ACHN (cell line): ENCODE data around the gene RPAP3.

Experiments
- DNase-seq: peaks from one replicate; pipeline ENCODE4 v3.0.0-alpha.2; 2015
- in situ Hi-C: cut with HindIII; loops from 2 replicates; pipeline ENCODE4 v1.10.0; 2017; ENCODE audit warnings: low sequenced_read_pairs, low pct_ligation_motif_present, low pct_unique_long_range_greater_than_20kb

RPAP3 gene

DNA sequence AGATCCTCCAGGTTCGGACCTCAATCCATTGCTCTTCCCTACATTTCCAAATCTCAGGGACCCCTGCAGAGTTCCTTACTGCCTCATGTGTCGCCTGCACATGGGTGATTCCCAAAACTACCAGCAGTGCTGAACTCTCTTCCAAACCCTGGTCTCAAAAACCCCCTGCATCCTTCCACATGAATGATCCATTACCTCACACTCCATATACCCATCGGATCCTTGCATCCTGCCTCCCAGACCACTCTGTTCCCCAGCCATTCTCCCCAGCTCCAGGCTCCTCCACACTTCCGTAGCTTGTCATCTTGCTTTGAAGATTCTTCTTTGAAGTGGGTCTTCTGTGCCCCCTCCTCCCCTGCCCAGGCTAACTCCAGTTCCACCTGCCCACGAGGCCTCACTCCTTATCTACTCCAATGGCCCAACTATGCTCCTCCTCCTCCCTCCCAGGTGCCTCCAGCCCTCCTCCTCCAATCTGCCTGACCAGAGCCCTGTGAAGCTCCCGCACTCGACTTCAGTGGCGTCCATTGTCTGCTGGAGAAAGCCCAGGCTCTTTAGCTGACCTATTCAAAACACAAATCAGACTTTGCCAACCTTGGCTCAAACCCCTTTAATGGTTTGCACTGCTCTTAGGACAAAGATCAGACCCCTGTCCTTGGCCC lies 39.1 kb upstream of the RPAP3 start:
- in situ Hi-C loops: no loop called here
- DNase-seq: no peak

DNA sequence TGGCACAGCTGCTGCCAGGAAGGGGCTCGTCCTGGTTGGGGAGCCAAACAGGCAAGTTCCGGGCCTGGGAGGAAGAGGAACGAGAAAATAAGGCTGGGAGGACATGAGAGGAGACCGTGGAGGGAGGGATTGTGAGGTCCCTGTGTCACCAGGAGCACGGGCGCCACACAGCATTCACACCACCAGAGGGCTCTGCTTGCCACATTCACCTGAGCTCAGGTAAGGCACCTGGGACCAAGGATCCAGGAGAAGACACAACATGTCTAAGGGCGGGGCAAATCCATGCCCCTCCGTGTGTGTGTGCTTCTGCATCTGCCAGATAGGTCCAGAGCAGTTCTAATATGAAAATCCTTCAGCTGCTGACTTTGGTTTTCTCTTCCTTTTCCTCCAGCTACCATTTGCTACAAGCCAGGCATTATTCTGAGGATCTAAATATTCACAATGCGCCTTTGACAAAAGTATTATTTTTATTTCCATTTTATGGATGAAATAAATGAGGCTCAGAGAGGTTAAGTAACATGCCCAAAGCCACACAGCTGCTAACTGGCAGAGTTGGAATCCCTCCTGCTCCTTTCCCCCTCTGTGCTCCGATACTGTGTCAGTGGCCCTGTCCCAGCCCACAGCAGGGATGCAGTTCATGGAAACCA lies 38.3 kb upstream of the RPAP3 start:
- in situ Hi-C loops: no loop called here
- DNase-seq: no peak

DNA sequence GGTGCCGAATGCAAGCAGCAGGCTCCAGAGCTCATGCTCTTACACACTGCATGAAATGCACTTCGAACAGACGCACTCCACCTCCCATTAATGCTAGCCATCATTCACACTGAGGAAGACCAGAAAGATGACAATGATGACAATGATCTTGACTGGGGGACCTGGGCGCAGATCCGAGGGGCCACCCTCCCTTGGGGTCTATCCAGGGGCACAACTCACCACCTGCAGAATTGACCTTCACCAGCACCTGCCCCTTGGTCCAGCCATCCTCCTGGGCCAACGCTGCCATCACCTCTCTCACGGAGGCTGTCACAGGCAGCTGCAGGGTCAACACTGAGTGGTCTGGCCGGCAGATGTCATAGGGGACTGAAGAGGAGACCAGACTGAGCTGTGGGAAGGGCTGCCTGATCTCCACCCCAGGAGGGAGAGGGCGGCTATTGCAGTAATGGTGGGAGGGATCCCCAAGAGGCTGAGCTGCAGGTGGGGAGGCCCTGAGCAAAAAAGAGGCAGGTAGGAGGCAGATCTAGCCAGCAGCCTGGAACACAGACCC lies 37.6 kb upstream of the RPAP3 start:
- in situ Hi-C loops: no loop called here
- DNase-seq: no peak

DNA sequence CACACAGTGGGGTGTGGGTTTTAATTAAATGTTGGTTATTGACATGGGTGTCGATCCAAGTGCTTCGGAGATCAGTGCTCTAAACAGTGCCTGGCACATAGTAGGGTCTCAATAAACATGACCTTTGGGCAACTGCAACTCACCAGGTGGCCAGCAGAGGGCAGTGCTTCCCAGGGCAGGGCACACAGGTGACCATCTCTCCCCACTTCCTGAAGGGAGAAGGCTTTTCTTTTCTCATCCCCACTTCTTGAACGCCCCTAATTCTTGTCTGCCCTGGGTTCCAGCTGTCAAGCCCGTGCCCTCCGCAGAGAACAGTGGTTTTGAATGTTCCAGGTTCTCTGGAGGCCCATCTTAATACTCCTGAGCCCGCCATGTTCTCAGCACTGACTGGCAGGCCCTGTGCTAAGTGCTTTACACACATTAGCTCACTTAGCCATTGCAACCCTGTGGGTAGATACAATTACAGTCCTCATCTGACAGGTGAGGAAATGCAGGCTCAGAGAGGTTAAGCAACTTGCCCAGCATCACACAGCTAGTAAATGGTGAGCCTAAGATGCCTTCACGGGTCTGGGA lies 36.5 kb upstream of the RPAP3 start:
- peak; percentile 68 for DNase-seq
- in situ Hi-C loops: no loop called here

DNA sequence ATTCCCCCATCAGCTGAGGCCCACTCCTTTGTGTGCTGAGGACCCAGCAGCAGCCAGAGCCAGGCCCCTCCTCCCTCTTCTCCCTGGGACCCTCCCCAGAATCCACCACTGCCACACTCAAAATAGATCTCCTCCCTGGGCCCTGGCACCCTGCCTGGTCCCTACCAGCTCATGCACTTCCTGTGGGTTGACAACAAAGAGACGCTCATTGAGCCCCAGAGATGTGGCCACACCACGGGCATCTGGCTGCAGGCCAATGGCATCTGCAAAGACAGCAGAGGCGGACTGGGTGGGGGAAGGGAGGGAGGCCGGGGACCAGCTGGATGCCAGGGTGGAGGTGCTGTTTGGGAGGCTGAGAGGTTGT lies 35.5 kb upstream of the RPAP3 start:
- in situ Hi-C loops: no loop called here
- peak; percentile 73 for DNase-seq

DNA sequence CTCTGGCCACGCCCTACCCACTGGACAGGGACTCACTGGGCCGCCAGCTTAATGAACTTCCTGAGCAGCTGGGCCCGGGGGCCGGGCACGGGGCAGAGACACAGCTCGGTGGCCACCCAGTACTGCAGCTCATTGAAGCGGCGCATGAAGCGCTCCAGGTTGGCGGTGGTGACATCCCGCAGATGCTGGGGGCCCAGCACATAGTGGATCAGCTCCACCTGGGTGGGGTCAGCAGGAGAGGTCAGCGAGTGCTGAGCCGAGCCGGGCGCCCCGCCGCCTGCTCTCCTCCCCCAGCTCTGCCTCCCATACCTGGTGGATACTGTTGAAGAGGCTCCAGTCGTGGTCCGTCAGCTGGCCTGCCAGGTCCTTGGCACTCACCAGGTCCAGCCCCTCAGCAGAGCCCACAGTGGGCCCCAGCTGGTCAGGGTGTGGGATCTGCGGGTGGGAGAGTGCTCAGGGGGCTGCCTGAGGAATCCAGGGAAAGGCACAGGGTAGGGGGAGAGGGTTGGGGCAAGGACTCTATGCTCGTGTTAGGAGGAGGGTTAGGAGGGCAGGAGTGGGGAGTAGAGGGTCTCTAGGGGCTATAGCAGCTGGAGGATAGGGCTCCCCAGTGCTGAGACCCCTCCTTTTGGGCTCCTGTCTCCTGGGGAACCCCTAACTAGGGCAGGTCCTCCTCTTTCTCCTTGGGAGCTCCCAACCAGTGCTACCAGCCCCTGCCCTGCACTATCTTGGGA lies 34.9 kb upstream of the RPAP3 start:
- no peak for DNase-seq

DNA sequence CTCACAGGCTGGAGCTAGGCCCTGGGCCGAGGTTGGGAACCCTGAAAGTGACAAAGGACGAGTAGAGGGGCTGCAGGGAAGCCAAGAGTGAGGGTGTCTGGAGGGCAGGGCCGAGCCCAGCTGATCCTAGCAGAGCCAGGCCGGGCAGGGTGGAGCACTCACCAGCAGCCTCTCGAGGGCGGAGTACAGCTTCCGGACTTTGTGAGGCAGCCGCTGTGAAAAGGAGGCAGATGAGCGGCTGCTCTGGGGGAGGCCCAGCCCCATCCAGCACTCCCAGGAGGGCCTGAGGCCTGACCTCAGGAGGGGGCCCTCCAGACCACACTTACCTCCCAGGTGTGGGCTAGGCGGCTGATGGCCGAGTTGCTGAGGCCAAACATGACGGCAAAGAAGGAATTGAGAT lies 34.1 kb upstream of the RPAP3 start:
- in situ Hi-C loops: no loop called here
- no peak for DNase-seq

More for the DNA sequence above, 34.9 kb upstream of the RPAP3 start:
- in situ Hi-C loops: no loop called here

DNA sequence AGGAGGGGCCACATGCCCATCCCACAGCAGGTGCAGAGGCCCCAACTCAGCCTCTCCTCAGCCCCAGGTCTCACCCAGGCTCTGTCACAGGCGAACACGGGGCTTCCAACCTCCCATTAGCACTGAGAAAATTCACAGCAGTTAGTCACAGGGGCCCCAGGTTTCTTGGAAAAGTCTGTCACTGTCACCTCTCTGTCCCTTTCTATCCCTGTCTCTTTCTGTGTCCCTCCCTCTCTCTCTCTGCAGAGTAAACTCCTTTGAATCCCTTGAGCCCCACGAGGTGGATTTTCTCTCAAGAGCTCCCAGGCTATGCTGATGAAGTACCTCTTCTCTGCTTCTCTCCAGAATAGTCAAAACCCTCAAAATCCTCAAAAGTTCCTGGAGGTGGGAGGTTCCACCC lies 33.5 kb upstream of the RPAP3 start:
- in situ Hi-C loops: no loop called here
- DNase-seq: no peak

DNA sequence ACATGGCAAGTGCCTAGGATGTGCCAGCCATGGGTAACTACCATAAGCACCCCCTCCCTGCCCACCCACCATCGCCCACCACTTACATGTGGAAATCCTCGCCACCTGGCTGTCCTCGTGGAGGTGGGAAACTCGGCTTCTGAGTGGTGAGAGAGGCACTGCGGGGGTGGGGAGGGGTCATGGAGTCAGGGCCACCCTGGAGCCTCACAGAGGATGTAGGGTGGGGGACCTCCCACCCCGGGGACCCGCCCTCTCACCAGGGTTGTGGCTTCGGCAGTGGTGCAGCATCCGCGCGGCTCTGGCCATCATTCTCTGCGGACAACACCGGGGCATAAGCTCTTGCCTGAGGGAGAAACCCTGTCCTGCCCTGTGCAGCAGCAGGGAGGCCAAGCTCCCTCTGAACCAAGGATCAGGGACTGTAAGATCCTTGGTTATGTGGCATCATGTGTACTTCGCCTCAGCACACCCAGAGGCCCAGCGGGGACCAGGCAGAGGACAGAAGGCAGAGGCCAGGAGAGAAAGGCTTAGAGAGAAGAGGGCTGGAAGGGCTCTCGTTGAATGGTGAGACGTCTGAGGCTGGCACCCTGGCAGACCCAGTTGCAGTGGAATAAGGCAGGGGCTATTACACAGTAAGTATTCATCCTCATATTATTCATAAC lies 32.2 kb upstream of the RPAP3 start:
- in situ Hi-C loops: no loop called here
- no peak for DNase-seq

DNA sequence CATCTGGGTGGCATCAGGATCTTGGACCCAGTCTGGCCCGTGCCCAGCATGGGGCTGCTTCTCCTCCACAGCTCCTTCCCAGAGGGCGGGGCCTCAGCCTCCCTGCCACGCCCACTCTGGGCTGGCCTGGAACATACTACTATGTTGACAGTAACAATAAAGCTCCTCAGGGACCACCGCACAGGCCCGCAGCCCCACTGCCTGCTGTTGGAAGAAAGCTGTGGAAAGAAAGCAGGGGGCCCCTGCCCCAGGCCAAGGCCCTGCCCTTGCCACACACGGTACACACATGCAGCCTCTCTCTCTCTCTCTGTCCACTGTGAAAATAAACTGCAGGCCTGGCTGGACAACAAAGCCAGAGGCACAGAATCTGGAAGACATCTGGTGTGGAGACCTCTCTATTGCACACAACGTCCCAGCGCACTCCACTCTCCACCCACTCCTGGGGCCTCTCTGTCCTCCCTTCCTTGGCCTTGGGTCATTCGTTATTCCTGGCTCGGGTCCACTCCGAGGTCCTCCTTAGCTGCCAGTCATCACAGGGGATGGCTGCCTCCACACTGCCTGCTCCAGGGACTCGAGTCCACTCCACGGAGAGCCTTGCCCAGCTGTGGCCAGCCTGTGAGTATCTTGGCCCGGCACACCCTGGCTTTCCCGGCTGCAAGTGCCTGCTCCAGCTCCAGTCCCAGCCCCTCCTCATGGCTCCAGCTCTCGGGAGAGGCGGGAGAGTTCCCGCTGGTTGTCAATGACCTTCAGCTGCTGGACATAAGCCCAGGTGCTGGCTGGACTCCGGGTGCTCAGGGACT lies 31.2 kb upstream of the RPAP3 start:
- DNase-seq: no peak
- in situ Hi-C loops: no loop called here

DNA sequence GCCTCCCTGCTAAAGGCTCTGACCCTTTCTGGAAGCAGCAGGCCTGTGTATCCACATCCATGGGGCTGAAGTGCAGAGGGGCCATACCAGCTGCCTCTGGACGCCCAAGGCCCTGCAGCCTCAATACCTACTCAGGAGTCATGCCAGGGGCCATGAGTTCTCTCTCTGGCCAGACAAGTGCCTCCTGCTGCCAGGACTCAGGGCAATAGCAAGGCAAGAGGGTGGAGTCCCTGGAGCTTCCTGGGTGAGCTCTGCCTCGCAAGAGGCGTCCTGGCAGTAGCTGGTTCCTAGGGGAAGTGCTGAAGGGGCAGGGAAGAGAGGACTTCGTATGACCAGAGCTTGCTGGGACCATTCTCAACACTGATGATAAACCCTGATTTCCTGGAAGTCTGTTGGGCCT lies 30.4 kb upstream of the RPAP3 start:
- no peak for DNase-seq
- in situ Hi-C loops: no loop called here

DNA sequence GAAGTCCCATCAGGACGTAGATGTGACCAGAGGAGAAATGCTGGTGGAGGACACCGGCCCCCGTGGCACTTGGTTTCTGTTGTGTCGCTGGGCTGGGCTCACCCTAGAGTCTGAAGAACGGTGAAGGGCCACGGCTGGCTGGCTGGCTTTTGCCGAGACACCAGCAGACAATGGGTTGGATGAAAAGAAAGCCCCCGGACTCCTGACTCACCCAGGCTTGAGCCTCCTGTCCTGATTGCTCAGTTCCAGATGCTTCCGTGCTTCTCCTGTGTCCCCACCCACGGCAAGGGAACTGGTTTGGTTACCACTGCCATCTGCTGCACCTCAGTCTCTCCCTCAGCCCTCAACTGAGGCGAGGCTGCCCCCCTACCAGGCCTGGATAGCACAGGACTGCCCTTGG lies 29.8 kb upstream of the RPAP3 start:
- DNase-seq: no peak
- in situ Hi-C loops: no loop called here

DNA sequence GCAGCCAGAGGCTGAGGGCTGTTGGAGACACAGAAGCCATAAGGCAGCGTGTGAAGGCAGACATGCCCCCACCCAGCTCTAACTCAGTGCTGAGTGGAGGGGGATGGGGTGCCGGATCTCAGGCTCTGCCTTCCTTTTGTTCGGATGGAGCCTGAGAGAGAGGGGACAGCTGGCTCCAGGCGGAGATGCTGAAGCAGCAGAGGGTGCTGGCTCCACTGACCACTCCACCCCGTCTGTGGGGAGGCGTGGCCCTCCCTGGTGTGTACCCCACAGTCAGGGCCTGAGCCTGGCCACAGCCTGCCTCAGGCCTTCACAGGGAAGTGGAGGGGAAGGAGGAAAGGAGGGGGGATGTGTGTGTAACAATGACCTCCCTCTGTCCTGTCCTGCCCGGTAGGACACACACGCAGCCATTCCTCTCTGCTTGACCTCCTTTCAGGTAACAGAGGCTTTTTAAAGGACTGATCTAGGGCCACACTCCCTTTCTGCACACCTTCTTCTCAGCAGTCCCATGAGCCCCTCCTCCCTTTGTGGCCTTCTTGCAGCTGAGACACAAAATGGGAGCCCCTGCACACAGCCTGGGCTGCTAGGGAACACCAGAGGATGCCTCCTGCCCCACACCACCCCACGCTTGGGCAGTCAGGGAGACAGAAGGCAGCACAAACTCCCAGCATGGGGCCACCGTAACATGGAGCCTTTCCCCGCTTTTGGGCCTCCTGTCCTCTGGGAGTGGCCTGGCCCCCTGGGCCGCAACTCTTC lies 29.1 kb upstream of the RPAP3 start:
- in situ Hi-C loops: no loop called here
- DNase-seq: no peak

DNA sequence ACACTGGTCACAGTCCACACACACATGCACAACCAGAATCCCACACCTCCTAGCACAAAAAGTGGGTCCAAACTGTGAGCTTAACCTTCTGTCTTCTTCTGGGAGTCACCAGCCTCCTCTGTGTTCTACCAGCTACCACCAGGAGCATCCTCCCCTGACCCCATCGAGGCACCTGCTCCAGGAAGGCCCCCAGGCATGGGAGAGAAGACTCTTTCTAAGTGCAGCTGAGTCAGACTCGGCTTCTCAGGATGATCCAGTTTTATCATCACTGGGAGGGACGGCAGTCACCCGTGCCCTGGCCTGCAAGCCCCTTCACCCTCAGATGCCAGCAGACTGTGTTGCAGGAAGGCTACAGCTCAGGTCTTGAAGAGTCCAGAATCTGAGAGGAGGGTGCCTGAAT lies 27.3 kb upstream of the RPAP3 start:
- DNase-seq: no peak
- in situ Hi-C loops: no loop called here

DNA sequence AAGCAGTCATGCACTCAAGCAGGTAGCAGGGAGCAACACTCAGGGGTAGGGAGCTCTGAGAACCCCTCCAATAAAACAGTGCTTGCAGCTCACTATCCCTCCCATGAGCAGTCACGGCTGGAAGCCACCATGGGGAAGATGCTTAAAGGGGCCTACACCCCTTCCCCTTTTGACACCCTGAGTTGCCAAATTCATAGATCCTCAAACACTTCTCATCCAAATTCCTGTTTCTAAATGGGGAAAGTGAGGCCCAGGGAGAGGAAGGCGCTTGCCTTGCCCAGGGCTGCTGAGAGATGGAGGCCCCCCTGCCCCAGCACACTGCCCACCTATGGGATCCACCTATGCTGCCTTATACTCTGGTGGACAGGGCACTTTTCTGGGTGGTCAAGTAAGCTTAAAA lies 26.7 kb upstream of the RPAP3 start:
- no peak for DNase-seq
- in situ Hi-C loops: no loop called here

DNA sequence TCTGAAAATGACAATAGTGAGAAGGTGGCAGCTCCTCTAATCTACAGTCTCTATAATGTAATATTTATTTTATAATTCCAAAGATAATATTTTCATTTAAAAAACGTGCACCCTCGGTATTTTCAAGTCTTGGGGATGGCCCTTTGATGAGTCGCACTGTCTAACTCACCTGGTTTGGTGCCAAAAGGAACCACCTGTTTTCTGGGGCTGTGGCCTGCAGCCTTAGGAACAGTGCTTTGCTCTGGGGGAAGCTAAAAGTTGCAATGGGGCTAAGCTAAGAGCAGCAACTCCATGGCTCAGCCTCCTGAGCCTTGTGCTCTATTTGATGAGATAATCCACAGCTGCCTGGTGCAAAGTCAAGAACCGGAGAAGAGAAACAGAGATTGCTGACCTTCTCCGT lies 25.9 kb upstream of the RPAP3 start:
- in situ Hi-C loops: no loop called here
- no peak for DNase-seq

DNA sequence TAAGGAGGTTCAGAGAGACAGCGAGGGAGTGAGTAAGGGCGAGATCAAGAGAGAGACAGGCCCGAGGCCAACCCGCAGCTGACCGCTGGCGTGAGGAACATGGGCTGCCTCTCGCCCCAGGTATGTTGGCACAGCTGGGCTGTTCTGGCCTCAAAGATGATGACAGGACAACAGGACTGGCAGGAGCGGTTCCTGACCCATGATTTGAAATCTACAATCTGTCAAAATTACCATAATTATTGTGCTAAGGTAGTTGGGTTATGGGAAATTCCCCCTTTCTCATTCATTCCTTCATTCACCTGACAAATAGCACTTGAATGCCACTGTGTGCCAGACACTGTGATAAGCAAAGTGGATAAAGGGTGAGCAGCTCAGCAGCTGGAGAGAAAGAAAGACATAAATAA lies 24.5 kb upstream of the RPAP3 start:
- no peak for DNase-seq
- in situ Hi-C loops: no loop called here

DNA sequence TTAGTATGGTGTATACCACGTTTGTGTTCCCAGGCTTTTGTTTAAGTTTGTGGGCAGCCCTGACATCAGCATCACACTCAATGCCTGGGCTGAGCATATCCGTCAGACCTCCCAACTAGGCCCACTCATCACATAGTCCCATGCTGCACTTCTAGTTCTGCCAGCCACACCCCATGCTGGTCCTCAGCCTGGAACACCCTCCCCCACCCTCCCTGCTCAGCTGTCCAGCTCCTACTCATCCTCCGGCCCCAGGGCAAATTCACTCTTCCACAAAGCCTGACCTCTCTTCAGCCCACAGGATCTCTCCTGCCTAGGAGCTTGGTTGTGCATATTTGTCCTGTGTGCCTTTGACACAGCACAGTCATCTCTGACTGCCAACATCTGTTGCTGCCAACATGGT lies 23.4 kb upstream of the RPAP3 start:
- in situ Hi-C loops: no loop called here
- DNase-seq: no peak
